Esophagus muscularis mucosa (tissue), 4 donors: ENCODE data around the gene TXLNB. TPM values are rescaled to one million over a fixed set of nuclear protein-coding genes. Genes with fewer than 3 reads are reported as not detected.

Source experiments
- DNase-seq: peaks from one replicate; pipeline ENCODE4 v3.0.0-alpha.2; 2017; ENCODE audit errors: extremely low spot score
- H3K27ac ChIP-seq, 4 donors: fragments of 200-600 bp; sonication (generic); replicated peaks in 1 of 4; 1 replicate in 3 of 4; 2 replicates in 1 of 4; pipeline ENCODE4 v1.5.1; 2016 to 2019; ENCODE audit warnings: mild to moderate bottlenecking in 1 of 4
- H3K27me3 ChIP-seq, 4 donors: fragments of 200-600 bp; sonication (generic); one replicate each; pipeline versions ENCODE4 v1.5.1 to v1.6.0; 2016 to 2019
- H3K36me3 ChIP-seq, 4 donors: fragments of 200-600 bp; sonication (generic); one replicate each; pipeline ENCODE4 v1.5.1; 2016 to 2019
- H3K4me1 ChIP-seq, 4 donors: fragments of 200-600 bp; sonication (generic); one replicate each; pipeline ENCODE4 v1.5.1; 2016 to 2019
- H3K4me3 ChIP-seq, 4 donors: fragments of 200-600 bp; sonication (generic); 1 replicate in 2 of 4; 2 replicates in 2 of 4; pipeline ENCODE4 v1.5.1; 2016 to 2019; ENCODE audit warnings: mild to moderate bottlenecking in 4 of 4, moderate library complexity in 1 of 4
- H3K9me3 ChIP-seq, 4 donors: fragments of 200-600 bp; sonication (generic); 1 replicate in 3 of 4; 2 replicates in 1 of 4; pipeline ENCODE4 v1.5.1; 2016 to 2019
- CTCF ChIP-seq, 3 experiments: fragments of 200-600 bp in 2 of 3; fragments of 450-650 bp in 1 of 3; sonication (generic) in 2 of 3; IDR thresholded peaks; one replicate each; pipeline ENCODE4 v1.5.1; 2017 to 2019; ENCODE audit warnings: antibody characterized with exemption in 3 of 3, mild to moderate bottlenecking in 2 of 3, moderate library complexity in 1 of 3
- EP300 ChIP-seq: sonication (generic); formaldehyde crosslinking; IDR thresholded peaks from one replicate; pipeline ENCODE4 v1.6.1; 2017; ENCODE audit warnings: antibody characterized with exemption
- POLR2A ChIP-seq: fragments of 450-650 bp; IDR thresholded peaks from one replicate; pipeline ENCODE4 v1.6.1; 2017; ENCODE audit warnings: antibody characterized with exemption, moderate library complexity, mild to moderate bottlenecking, low read depth
- POLR2AphosphoS5 ChIP-seq, 2 donors: sonication (generic); formaldehyde crosslinking; IDR thresholded peaks; one replicate each; pipeline ENCODE4 v1.6.1; 2017; ENCODE audit warnings: antibody characterized with exemption in 2 of 2
- WGBS: methylation state at CpG from one replicate; pipeline ENCODE4 v1.1.5; 2018; 5-methylcytosine and 5-hydroxymethylcytosine counted together
- intact Hi-C: fragments of 100-400 bp; cut with DNase I; formaldehyde crosslinking; loops from one replicate; pipeline ENCODE4 v1.15.1; 2023
- total RNA-seq, 4 donors: library from RNA; depleted of rRNA; stranded (reverse); fragments of >200 nt; gene quantifications; one replicate each; pipeline versions ENCODE4 v1.1.0 to v1.2.1, GENCODE V29; 2016

The TXLNB gene
- 1 to 10 TPM; 2.1 to 5.7 (median 2.9) TPM for total RNA-seq

- 7% methylated on average over 13 of the region's 13 CpGs for WGBS
- intact Hi-C loops: no loop called here
Observed at GRCh38 chr6:139291813-139292619, at the start of gene TXLNB. Gene TXLNB, minus strand, starts transcription at chr6:139291998. Its CDS starts 3,099 bp downstream, at chr6:139288899.

GRCh38 chr6:139341060-139341459, 49.3 kb upstream of the TXLNB start:
- Histone ChIP-seq H3K27me3 (no peaks in the 10 kb centered on the region), H3K4me3 (no peak overlapping the region), H3K9me3 (no peaks in the 10 kb centered on the region), H3K36me3 (no peaks in the 10 kb centered on the region), H3K4me1 (peaks cover 2 to 14% (median 10%) of the 10 kb centered on the region in 4 donors), H3K27ac (no peak overlapping the region)
- no peak for TF ChIP-seq POLR2A
- WGBS: 93% methylated on average over 2 of the region's 2 CpGs
- DNase-seq: no peak
- intact Hi-C loops: no loop called here

More at GRCh38 chr6:139291813-139292619, at the start of gene TXLNB:
- DNase-seq: peak; percentile 97
- Histone ChIP-seq H3K27me3 (no peaks in the 10 kb centered on the region), H3K4me3 (peak within 1 kb of the TSS; percentile 35 to 48 (median 42)), H3K9me3 (no peaks in the 10 kb centered on the region), H3K4me1 (peaks cover 29 to 39% (median 32%) of the 10 kb centered on the region in 4 donors), H3K36me3 (no peaks in the 10 kb centered on the region), H3K27ac (peak within 1 kb of the TSS; percentile 73 to 86 (median 80))
- TF ChIP-seq POLR2AphosphoS5 (IDR thresholded peaks at IDR 0.05): peak; percentile 69 to 93
- no peak for TF ChIP-seq POLR2A
- no peak for TF ChIP-seq EP300
- peak in 2 of 3 experiments; percentile 9 to 15 for TF ChIP-seq CTCF (IDR thresholded peaks at IDR 0.05)

- peaks cover 2 to 26% (median 20%) of the 10 kb centered on the region in 4 donors for H3K4me1 ChIP-seq
- DNase-seq: no peak
- H3K27ac ChIP-seq: peak overlapping the region in 2 of 4 donors; percentile 24 to 36
- H3K4me3 ChIP-seq: no peak overlapping the region
- intact Hi-C loops: loop anchor here (5.0 kb wide), 1 partner anchor 41 kb away; no protein-coding TSS in a partner anchor
- no peaks in the 10 kb centered on the region for H3K27me3 ChIP-seq
- H3K9me3 ChIP-seq: no peaks in the 10 kb centered on the region
- WGBS: 80% methylated on average over 9 of the region's 9 CpGs
- peak in 1 of 2 donors; percentile 57 for TF ChIP-seq POLR2AphosphoS5 (IDR thresholded peaks at IDR 0.05)
- TF ChIP-seq CTCF (IDR thresholded peaks at IDR 0.05): no peak
- H3K36me3 ChIP-seq: no peaks in the 10 kb centered on the region
Observed at GRCh38 chr6:139338795-139339194, 47.0 kb upstream of the TXLNB start.

- Histone ChIP-seq H3K4me3 (no peak overlapping the region), H3K27ac (no peak overlapping the region), H3K27me3 (no peaks in the 10 kb centered on the region), H3K4me1 (peaks cover 2 to 26% (median 20%) of the 10 kb centered on the region in 4 donors), H3K36me3 (no peaks in the 10 kb centered on the region), H3K9me3 (no peaks in the 10 kb centered on the region)
- DNase-seq: no peak
- intact Hi-C loops: loop anchor here (5.0 kb wide), 1 partner anchor 41 kb away; no protein-coding TSS in a partner anchor
- 67% methylated on average over 5 of the region's 5 CpGs for WGBS
- TF ChIP-seq CTCF (IDR thresholded peaks at IDR 0.05): no peak
- TF ChIP-seq POLR2A: no peak
- no peak for TF ChIP-seq POLR2AphosphoS5 (IDR thresholded peaks at IDR 0.05)
- no peak for TF ChIP-seq EP300
Observed at GRCh38 chr6:139337830-139338229, 46.0 kb upstream of the TXLNB start.

GRCh38 chr6:139337001-139337400, 45.2 kb upstream of the TXLNB start:
- no peak for TF ChIP-seq CTCF (IDR thresholded peaks at IDR 0.05)
- TF ChIP-seq POLR2A: no peak
- TF ChIP-seq EP300: no peak
- TF ChIP-seq POLR2AphosphoS5 (IDR thresholded peaks at IDR 0.05): no peak
- H3K9me3 ChIP-seq: no peaks in the 10 kb centered on the region
- WGBS: 78% methylated on average over 2 of the region's 2 CpGs
- peaks cover 2 to 26% (median 20%) of the 10 kb centered on the region in 4 donors for H3K4me1 ChIP-seq
- H3K4me3 ChIP-seq: no peak overlapping the region
- intact Hi-C loops: loop anchor here (5.0 kb wide), 1 partner anchor 40 kb away; no protein-coding TSS in a partner anchor
- no peaks in the 10 kb centered on the region for H3K27me3 ChIP-seq
- no peaks in the 10 kb centered on the region for H3K36me3 ChIP-seq
- no peak overlapping the region for H3K27ac ChIP-seq
- DNase-seq: no peak
